SK-N-SH (cell line): Measurements from ENCODE around the gene MINDY3. TPM values are rescaled to one million over a fixed set of nuclear protein-coding genes. Genes with fewer than 3 reads are reported as not detected.
"Not testable (repeated sequence)": the region's sequence is repeated elsewhere in the genome, so short reads cannot be mapped to it uniquely, and the experiment has no call there.

Experiments
- CTCF ChIA-PET: fragments of 300-600, 350-600 bp; formaldehyde crosslinking; extraction: SDS; loops from one replicate; lab custom pipeline; 2021; lab: Yijun Ruan, JAX
- POLR2A ChIA-PET: fragments of 350-600 bp; sonication (Branson Sonifier 250); formaldehyde crosslinking; extraction: SDS; loops from one replicate; lab custom pipeline; 2020; ENCODE audit warnings: antibody characterized with exemption, inconsistent platforms; lab: Yijun Ruan, JAX
- DNase-seq: peaks from one replicate; pipeline ENCODE4 v3.0.0; 2012
- H2AFZ ChIP-seq: fragments of 200-600 bp; sonication (generic); 2 replicates; pipeline ENCODE4 v1.8.1; 2016; ENCODE audit warnings: antibody characterized with exemption, mild to moderate bottlenecking, low read depth
- H3F3A ChIP-seq: fragments of 200-600 bp; sonication (generic); replicated peaks from 2 replicates; pipeline ENCODE3; 2016; ENCODE audit warnings: antibody characterized with exemption, mild to moderate bottlenecking; ENCODE audit not compliant: insufficient read depth
- H3K27ac ChIP-seq, 2 experiments: fragments of 200-500 bp in 1 of 2; fragments of 200-600 bp in 1 of 2; sonication (Bioruptor generic) in 1 of 2; sonication (generic), shearing (Covaris generic) in 1 of 2; 2 replicates each; pipeline versions ENCODE4 v1.5.1 to v1.6.1; 2014 to 2016; ENCODE audit warnings: low read depth in 2 of 2, inconsistent platforms in 1 of 2, low read length in 1 of 2, mild to moderate bottlenecking in 1 of 2, mixed read lengths in 1 of 2
- H3K27me3 ChIP-seq: fragments of 200-600 bp; sonication (generic), shearing (Covaris generic); 2 replicates; pipeline ENCODE4 v1.6.1; 2016; ENCODE audit warnings: mixed run types; ENCODE audit not compliant: insufficient read depth
- H3K36me3 ChIP-seq, 2 experiments: fragments of 200-500 bp in 1 of 2; fragments of 200-600 bp in 1 of 2; sonication (Bioruptor generic) in 1 of 2; sonication (generic) in 1 of 2; replicated peaks in 1 of 2; 2 replicates each; pipeline versions ENCODE3 to v1.5.1; 2014 to 2016; ENCODE audit warnings: low read length in 1 of 2, mild to moderate bottlenecking in 1 of 2; ENCODE audit not compliant: insufficient read depth in 2 of 2, control insufficient read depth in 1 of 2
- H3K4me1 ChIP-seq, 2 experiments: fragments of 200-500 bp in 1 of 2; fragments of 200-600 bp in 1 of 2; sonication (Bioruptor generic) in 1 of 2; sonication (generic), shearing (Covaris generic) in 1 of 2; 2 replicates each; pipeline versions ENCODE4 v1.5.1 to v1.6.1; 2014 to 2016; ENCODE audit warnings: low read depth in 1 of 2, low read length in 1 of 2, mixed run types in 1 of 2; ENCODE audit not compliant: insufficient read depth in 2 of 2, control insufficient read depth in 1 of 2
- H3K4me2 ChIP-seq: fragments of 200-600 bp; sonication (generic), shearing (Covaris generic); 2 replicates; pipeline ENCODE4 v1.6.1; 2017; ENCODE audit warnings: mixed run types
- H3K4me3 ChIP-seq, 2 experiments: fragments of 200-500 bp in 1 of 2; fragments of 200-600 bp in 1 of 2; sonication (Bioruptor generic) in 1 of 2; sonication (generic), shearing (Covaris generic) in 1 of 2; 2 replicates each; pipeline versions ENCODE4 v1.5.1 to v1.8.1; 2014 to 2016; ENCODE audit warnings: low read depth in 2 of 2, inconsistent platforms in 1 of 2, low read length in 1 of 2, mild to moderate bottlenecking in 1 of 2, mixed read lengths in 1 of 2, moderate library complexity in 1 of 2
- H3K79me2 ChIP-seq: fragments of 200-600 bp; sonication (generic); 2 replicates; pipeline ENCODE4 v1.8.1; 2017; ENCODE audit warnings: mild to moderate bottlenecking; ENCODE audit not compliant: insufficient read depth
- H3K9ac ChIP-seq: fragments of 200-600 bp; sonication (generic); 2 replicates; pipeline ENCODE4 v1.6.1; 2017; ENCODE audit warnings: mixed run types
- H3K9me2 ChIP-seq: fragments of 200-600 bp; sonication (generic); 2 replicates; pipeline ENCODE4 v1.6.1; 2017; ENCODE audit warnings: mixed run types
- H3K9me3 ChIP-seq: fragments of 200-600 bp; sonication (generic); 2 replicates; pipeline ENCODE4 v1.6.1; 2017; ENCODE audit warnings: mixed run types, mild to moderate bottlenecking, moderate library complexity
- H4K20me1 ChIP-seq: fragments of 200-600 bp; sonication (generic); 2 replicates; pipeline ENCODE4 v1.6.1; 2017; ENCODE audit warnings: mild to moderate bottlenecking, mixed run types; ENCODE audit not compliant: insufficient read depth
- EZH2phosphoT487 ChIP-seq: fragments of 200-600 bp; sonication (generic); IDR thresholded peaks from 2 replicates; pipeline ENCODE4 v1.6.1; 2017; ENCODE audit warnings: low read depth, mixed run types, mild to moderate bottlenecking, antibody characterized with exemption, moderate library complexity, borderline replicate concordance
- FOXM1 ChIP-seq: IDR thresholded peaks from 2 replicates; pipeline ENCODE4 v1.4.0; 2012; ENCODE audit warnings: low read depth, mild to moderate bottlenecking
- MAX ChIP-seq: IDR thresholded peaks from 2 replicates; pipeline ENCODE4 v1.4.0; 2012; ENCODE audit warnings: low read depth
- PBX3 ChIP-seq: IDR thresholded peaks from 2 replicates; pipeline ENCODE4; 2012
- REST ChIP-seq: IDR thresholded peaks from 2 replicates; pipeline ENCODE4 v1.6.1; 2012; ENCODE audit warnings: mild to moderate bottlenecking, low read depth, low read length, moderate library complexity
- TAF1 ChIP-seq: IDR thresholded peaks from 2 replicates; pipeline ENCODE4 v1.6.1; 2012; ENCODE audit warnings: low read depth, mild to moderate bottlenecking, low read length, moderate library complexity, borderline replicate concordance
- TCF12 ChIP-seq: IDR thresholded peaks from 2 replicates; pipeline ENCODE4 v1.4.0; 2012
- TEAD4 ChIP-seq: IDR thresholded peaks from 2 replicates; pipeline ENCODE4 v1.4.0; 2012; ENCODE audit warnings: mild to moderate bottlenecking, borderline replicate concordance; ENCODE audit not compliant: insufficient read depth
- USF2 ChIP-seq: fragments of 150-350 bp; IDR thresholded peaks from 2 replicates; pipeline ENCODE4 v1.6.1; 2017; ENCODE audit warnings: antibody characterized with exemption, low read length, low read depth, borderline replicate concordance
- YY1 ChIP-seq: IDR thresholded peaks from 2 replicates; pipeline ENCODE4 v1.4.0; 2012; ENCODE audit warnings: low read depth, mild to moderate bottlenecking
- ZBTB33 ChIP-seq: IDR thresholded peaks from 2 replicates; pipeline ENCODE4 v1.4.0; 2012; ENCODE audit warnings: low read depth, borderline replicate concordance
- WGBS: methylation state at CpG from one replicate; pipeline ENCODE4 v1.1.6; 2017; ENCODE audit warnings: low lambda C conversion rate; 5-methylcytosine and 5-hydroxymethylcytosine counted together
- polyA plus RNA-seq, 3 experiments: library from polyadenylated mRNA; depleted of rRNA; stranded (reverse); fragments of >200 nt; gene quantifications; 2 replicates each; pipeline ENCODE4 v1.2.3, GENCODE V29; 2012

Gene MINDY3
- polyA plus RNA-seq, 1 of the 3 experiments (the other 2 are of a cell fraction), result 9.5 TPM

- H3K27ac ChIP-seq, H2AFZ ChIP-seq, H3K27me3 ChIP-seq, POLR2A ChIA-PET, H3K9me2 ChIP-seq, H3F3A ChIP-seq, H3K9me3 ChIP-seq, H4K20me1 ChIP-seq, H3K9ac ChIP-seq, H3K36me3 ChIP-seq, H3K4me1 ChIP-seq, CTCF ChIA-PET, H3K4me2 ChIP-seq, H3K4me3 ChIP-seq, DNase-seq: not testable (repeated sequence)
- peaks cover 56% of the 10 kb centered on the region for H3K79me2 ChIP-seq
- 93% methylated on average over 9 of the region's 9 CpGs for WGBS
Measured at GRCh38 chr10:15850337-15850978, 9.8 kb downstream of the MINDY3 start.

- ChIA-PET CTCF (no interaction called here), POLR2A (no interaction called here)
- peaks cover 54% of the 10 kb centered on the region for H3K79me2 ChIP-seq
Measured at GRCh38 chr10:15849316-15849715, 11.0 kb downstream of the MINDY3 start.

More at GRCh38 chr10:15849316-15849715, 11.0 kb downstream of the MINDY3 start:
- Histone ChIP-seq H3F3A (peaks cover 12% of the 10 kb centered on the region), H3K9me2 (no peaks in the 10 kb centered on the region), H3K4me2 (no peak overlapping the region), H3K27me3 (no peaks in the 10 kb centered on the region), H3K9ac (no peak overlapping the region), H3K4me3 (no peak overlapping the region), H3K27ac (no peak overlapping the region), H3K4me1 (no peaks in the 10 kb centered on the region; a peak in 1 of 4 replicates), H3K9me3 (no peaks in the 10 kb centered on the region), H4K20me1 (no peaks in the 10 kb centered on the region), H2AFZ (no peak overlapping the region), H3K36me3 (peaks cover 4 to 5% of the 10 kb centered on the region in 2 experiments)
- TF ChIP-seq YY1 (no peak), FOXM1 (no peak), EZH2phosphoT487 (no peak), TCF12 (no peak), PBX3 (no peak), TEAD4 (no peak), ZBTB33 (no peak), USF2 (no peak), TAF1 (no peak), MAX (no peak), REST (no peak)
- whole genome bisulfite sequencing, result 95% methylated on average over 4 of the region's 4 CpGs
- no peak for DNase-seq
